Stomach (tissue), 4 donors: ENCODE measurements around the gene C11orf54.

Experiments
- CTCF ChIP-seq, 7 experiments: fragments of 450-650 bp in 4 of 7; fragments of 200-600 bp in 3 of 7; sonication (generic) in 3 of 7; IDR thresholded peaks; one replicate each; pipeline ENCODE4 v1.5.1; 2016 to 2019; ENCODE audit warnings: antibody characterized with exemption in 7 of 7, control low read depth in 2 of 7, mild to moderate bottlenecking in 1 of 7
- EP300 ChIP-seq: sonication (generic); formaldehyde crosslinking; IDR thresholded peaks from one replicate; pipeline ENCODE4 v1.6.1; 2017; ENCODE audit warnings: antibody characterized with exemption
- POLR2A ChIP-seq, 4 donors: fragments of 450-650 bp; IDR thresholded peaks; one replicate each; pipeline ENCODE4 v1.6.1; 2016; ENCODE audit warnings: antibody characterized with exemption in 4 of 4, control low read depth in 2 of 4, mild to moderate bottlenecking in 1 of 4, moderate library complexity in 1 of 4
- POLR2AphosphoS5 ChIP-seq, 3 donors: sonication (generic); formaldehyde crosslinking; IDR thresholded peaks; one replicate each; pipeline ENCODE4 v1.6.1; 2016; ENCODE audit warnings: antibody characterized with exemption in 3 of 3

GRCh38 chr11:93766504-93766903 lies 25.0 kb downstream of the C11orf54 start:
- TF ChIP-seq POLR2A (IDR thresholded peaks at IDR 0.05) (no peak), CTCF (IDR thresholded peaks at IDR 0.05) (no peak), POLR2AphosphoS5 (IDR thresholded peaks at IDR 0.05) (no peak), EP300 (no peak)
